Ishikawa (cell line): ENCODE results near the gene SYNGR4.

Source experiments
- CEBPB ChIP-seq: IDR thresholded peaks from 2 replicates; pipeline ENCODE4 v1.6.1; 2012
- CREB1 ChIP-seq: IDR thresholded peaks from 2 replicates; pipeline ENCODE4 v1.6.1; 2012; ENCODE audit warnings: low read depth
- EGR1 ChIP-seq: IDR thresholded peaks from 2 replicates; pipeline ENCODE4 v1.6.1; 2012
- EP300 ChIP-seq: IDR thresholded peaks from 2 replicates; pipeline ENCODE4 v1.6.1; 2012; ENCODE audit warnings: borderline replicate concordance
- FOXM1 ChIP-seq: IDR thresholded peaks from 2 replicates; pipeline ENCODE4 v1.6.1; 2012; ENCODE audit warnings: low read depth, borderline replicate concordance
- NFIC ChIP-seq: IDR thresholded peaks from 2 replicates; pipeline ENCODE4 v1.6.1; 2012
- RAD21 ChIP-seq: IDR thresholded peaks from 2 replicates; pipeline ENCODE4 v1.6.1; 2012; ENCODE audit warnings: low read depth
- TAF1 ChIP-seq: IDR thresholded peaks from 2 replicates; pipeline ENCODE4 v1.6.1; 2012; ENCODE audit warnings: low read depth, mild to moderate bottlenecking
- TCF12 ChIP-seq: IDR thresholded peaks from 2 replicates; pipeline ENCODE4 v1.6.1; 2012; ENCODE audit warnings: low read depth
- TEAD4 ChIP-seq: IDR thresholded peaks from 2 replicates; pipeline ENCODE4 v1.6.1; 2012
- YY1 ChIP-seq: IDR thresholded peaks from 2 replicates; pipeline ENCODE4 v1.6.1; 2012; ENCODE audit warnings: low read depth
- ZBTB7A ChIP-seq: IDR thresholded peaks from 2 replicates; pipeline ENCODE4 v1.6.1; 2012; ENCODE audit warnings: low read depth
- TF ChIP-seq, protein P1 (sequence below): IDR thresholded peaks from 2 replicates; pipeline ENCODE4 v1.6.1; 2012
- TF ChIP-seq, protein P2 (sequence below): IDR thresholded peaks from 2 replicates; pipeline ENCODE4 v1.6.1; 2012; ENCODE audit warnings: low read depth, mild to moderate bottlenecking
- TF ChIP-seq, protein P3 (sequence below): IDR thresholded peaks from 2 replicates; pipeline ENCODE4 v1.6.1; 2012

The SYNGR4 gene

DNA sequence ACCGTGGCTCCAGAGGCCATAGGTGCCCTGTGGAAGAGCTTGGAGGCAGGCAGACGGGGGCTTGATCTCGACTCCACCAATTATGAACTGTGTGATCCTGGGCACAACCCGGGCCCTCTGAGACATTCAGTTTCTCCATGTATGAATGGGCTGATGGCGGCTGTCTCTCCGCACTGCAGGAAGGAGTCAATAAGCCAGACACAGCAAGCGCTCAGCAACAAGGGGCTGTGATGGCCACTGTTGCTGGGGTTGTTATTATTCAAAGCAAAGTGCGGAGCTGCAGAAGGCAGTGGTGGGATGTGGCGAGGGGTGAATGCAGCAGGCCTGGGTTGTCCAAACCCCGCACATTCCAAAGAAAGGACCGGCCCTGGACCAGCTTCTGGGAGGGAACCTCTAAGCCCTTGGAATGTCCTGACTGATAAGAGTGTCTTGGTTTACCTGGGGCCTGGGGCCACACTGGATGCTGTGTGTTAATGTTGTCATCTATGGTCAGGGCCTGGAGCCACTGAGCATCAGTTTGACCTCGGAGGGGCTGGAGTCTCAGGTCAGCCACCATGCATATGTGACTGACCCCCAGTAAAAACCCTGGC lies 8.7 kb upstream of the SYNGR4 start:
- no peak for TF ChIP-seq CREB1
- no peak for TF ChIP-seq TEAD4
- no peak for TF ChIP-seq CEBPB
- TF ChIP-seq FOXM1: no peak
- TF ChIP-seq RAD21: no peak
- no peak for TF ChIP-seq YY1
- no peak for TF ChIP-seq TAF1
- TF ChIP-seq ZBTB7A: no peak
- TF ChIP-seq EGR1: no peak
- no peak for TF ChIP-seq TCF12
- TF ChIP-seq, protein P1, sequence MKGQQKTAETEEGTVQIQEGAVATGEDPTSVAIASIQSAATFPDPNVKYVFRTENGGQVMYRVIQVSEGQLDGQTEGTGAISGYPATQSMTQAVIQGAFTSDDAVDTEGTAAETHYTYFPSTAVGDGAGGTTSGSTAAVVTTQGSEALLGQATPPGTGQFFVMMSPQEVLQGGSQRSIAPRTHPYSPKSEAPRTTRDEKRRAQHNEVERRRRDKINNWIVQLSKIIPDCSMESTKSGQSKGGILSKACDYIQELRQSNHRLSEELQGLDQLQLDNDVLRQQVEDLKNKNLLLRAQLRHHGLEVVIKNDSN: no peak
- TF ChIP-seq, protein P2, sequence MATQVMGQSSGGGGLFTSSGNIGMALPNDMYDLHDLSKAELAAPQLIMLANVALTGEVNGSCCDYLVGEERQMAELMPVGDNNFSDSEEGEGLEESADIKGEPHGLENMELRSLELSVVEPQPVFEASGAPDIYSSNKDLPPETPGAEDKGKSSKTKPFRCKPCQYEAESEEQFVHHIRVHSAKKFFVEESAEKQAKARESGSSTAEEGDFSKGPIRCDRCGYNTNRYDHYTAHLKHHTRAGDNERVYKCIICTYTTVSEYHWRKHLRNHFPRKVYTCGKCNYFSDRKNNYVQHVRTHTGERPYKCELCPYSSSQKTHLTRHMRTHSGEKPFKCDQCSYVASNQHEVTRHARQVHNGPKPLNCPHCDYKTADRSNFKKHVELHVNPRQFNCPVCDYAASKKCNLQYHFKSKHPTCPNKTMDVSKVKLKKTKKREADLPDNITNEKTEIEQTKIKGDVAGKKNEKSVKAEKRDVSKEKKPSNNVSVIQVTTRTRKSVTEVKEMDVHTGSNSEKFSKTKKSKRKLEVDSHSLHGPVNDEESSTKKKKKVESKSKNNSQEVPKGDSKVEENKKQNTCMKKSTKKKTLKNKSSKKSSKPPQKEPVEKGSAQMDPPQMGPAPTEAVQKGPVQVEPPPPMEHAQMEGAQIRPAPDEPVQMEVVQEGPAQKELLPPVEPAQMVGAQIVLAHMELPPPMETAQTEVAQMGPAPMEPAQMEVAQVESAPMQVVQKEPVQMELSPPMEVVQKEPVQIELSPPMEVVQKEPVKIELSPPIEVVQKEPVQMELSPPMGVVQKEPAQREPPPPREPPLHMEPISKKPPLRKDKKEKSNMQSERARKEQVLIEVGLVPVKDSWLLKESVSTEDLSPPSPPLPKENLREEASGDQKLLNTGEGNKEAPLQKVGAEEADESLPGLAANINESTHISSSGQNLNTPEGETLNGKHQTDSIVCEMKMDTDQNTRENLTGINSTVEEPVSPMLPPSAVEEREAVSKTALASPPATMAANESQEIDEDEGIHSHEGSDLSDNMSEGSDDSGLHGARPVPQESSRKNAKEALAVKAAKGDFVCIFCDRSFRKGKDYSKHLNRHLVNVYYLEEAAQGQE: no peak

GRCh38 chr19:48359123-48359522 lies 5.0 kb upstream of the SYNGR4 start:
- TF ChIP-seq, protein P1: no peak
- no peak for TF ChIP-seq YY1
- TF ChIP-seq FOXM1: no peak
- TF ChIP-seq RAD21: no peak
- no peak for TF ChIP-seq CREB1
- TF ChIP-seq ZBTB7A: no peak
- no peak for TF ChIP-seq TAF1
- TF ChIP-seq TEAD4: no peak
- TF ChIP-seq TCF12: no peak
- no peak for TF ChIP-seq EP300
- TF ChIP-seq, protein P2: no peak

- no peak for TF ChIP-seq ZBTB7A
- TF ChIP-seq TCF12: no peak
- TF ChIP-seq TAF1: no peak
- no peak for TF ChIP-seq TEAD4
- TF ChIP-seq, protein P3, sequence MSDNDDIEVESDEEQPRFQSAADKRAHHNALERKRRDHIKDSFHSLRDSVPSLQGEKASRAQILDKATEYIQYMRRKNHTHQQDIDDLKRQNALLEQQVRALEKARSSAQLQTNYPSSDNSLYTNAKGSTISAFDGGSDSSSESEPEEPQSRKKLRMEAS: no peak
- TF ChIP-seq NFIC: no peak
- no peak for TF ChIP-seq CEBPB
- no peak for TF ChIP-seq RAD21
- TF ChIP-seq, protein P1: no peak
Observed at GRCh38 chr19:48361912-48362311, 2.3 kb upstream of the SYNGR4 start.

DNA sequence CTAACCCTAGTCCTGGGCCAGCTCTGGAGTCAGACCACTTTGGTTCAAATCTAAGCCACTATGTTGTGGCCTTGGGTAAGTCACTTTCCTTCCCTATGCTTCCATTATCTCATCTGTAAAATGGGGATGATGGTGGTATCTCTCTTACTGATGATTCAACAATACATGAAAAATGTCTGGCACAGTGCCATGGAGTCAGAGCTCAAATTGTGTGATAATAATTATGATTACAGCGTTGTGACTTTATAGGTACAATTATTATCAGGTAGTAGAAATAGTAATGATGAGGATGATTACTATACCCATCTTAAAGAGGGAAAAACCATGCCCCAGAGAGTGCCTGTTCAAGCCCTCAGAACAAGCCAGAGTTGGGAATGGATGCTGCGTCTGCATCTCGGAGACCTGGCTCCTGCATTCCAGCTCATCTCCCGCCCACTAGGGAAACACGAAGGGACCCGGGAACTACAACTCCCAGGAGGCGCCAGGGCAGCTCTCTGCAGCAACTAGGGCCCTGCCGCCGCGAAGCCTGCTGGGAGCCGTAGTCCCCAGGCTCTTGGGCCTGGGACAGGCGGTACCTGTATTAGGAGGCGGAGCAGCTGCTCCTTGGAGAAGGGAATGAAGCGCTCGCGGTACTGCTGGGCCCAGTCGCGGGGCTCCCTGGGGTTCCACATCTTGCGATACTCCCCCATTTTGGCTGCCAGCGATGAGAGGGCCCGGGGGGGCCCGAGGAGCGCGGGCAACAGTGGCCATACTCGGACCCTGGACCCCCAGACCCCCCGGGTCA lies 1.3 kb upstream of the SYNGR4 start:
- TF ChIP-seq, protein P3: no peak
- TF ChIP-seq TAF1: no peak
- TF ChIP-seq EP300: no peak
- TF ChIP-seq FOXM1: no peak
- TF ChIP-seq ZBTB7A: peak; percentile 96
- TF ChIP-seq, protein P2: no peak
- TF ChIP-seq, protein P1: no peak
- TF ChIP-seq CREB1: no peak
- no peak for TF ChIP-seq NFIC
- TF ChIP-seq YY1: no peak
- no peak for TF ChIP-seq CEBPB
- no peak for TF ChIP-seq EGR1
- TF ChIP-seq TCF12: no peak; the same call in 1 of the 2 replicates
- peak; percentile 77 for TF ChIP-seq TEAD4
